CD4-positive, alpha-beta T cell treated with Interleukin-4 for 4 hours (primary cell): ENCODE measurements around the gene ATL2.
A peak's percentile ranks its signal among the peaks of the same experiment; 100 is the strongest.
"Not testable (repeated sequence)": the region's sequence is repeated elsewhere in the genome, so short reads cannot be mapped to it uniquely, and the experiment has no call there.

ENCODE experiments used
- DNase-seq: peaks from one replicate; pipeline ENCODE4 v3.0.0-alpha.2; 2020

Gene ATL2

GRCh38 chr2:38322224-38322914 is 54.7 kb downstream of the ATL2 start:
- DNase-seq = no peak

- DNase-seq = not testable (repeated sequence)
Measured at GRCh38 chr2:38319240-38319639, 57.8 kb downstream of the ATL2 start.

- no peak for DNase-seq
Measured at GRCh38 chr2:38317725-38318124, 59.3 kb downstream of the ATL2 start.

GRCh38 chr2:38315707-38316333 is 61.3 kb downstream of the ATL2 start:
- DNase-seq = peak; percentile 49

- no peak for DNase-seq
Measured at GRCh38 chr2:38308821-38309220, 68.3 kb downstream of the ATL2 start.

- DNase-seq = no peak
Measured at GRCh38 chr2:38301969-38302702, 74.9 kb downstream of the ATL2 start.

GRCh38 chr2:38301340-38301968 is 75.6 kb downstream of the ATL2 start:
- no peak for DNase-seq

GRCh38 chr2:38298539-38298938 is 78.5 kb downstream of the ATL2 start:
- no peak for DNase-seq

- no peak for DNase-seq
Measured at GRCh38 chr2:38296197-38296780, 80.8 kb downstream of the ATL2 start.

- DNase-seq = no peak
Measured at GRCh38 chr2:38294597-38294996, 82.5 kb downstream of the ATL2 start.

- DNase-seq = no peak
Measured at GRCh38 chr2:38293152-38293865, 83.8 kb downstream of the ATL2 start.

GRCh38 chr2:38290332-38290731 is 86.7 kb downstream of the ATL2 start:
- no peak for DNase-seq

GRCh38 chr2:38284971-38285370 is 92.1 kb downstream of the ATL2 start:
- no peak for DNase-seq

GRCh38 chr2:38281095-38281742 is 95.9 kb downstream of the ATL2 start:
- DNase-seq = no peak

GRCh38 chr2:38279201-38279600 is 97.9 kb downstream of the ATL2 start:
- DNase-seq = no peak

GRCh38 chr2:38278117-38278438 is 99.0 kb downstream of the ATL2 start:
- not testable (repeated sequence) for DNase-seq

- no peak for DNase-seq
Measured at GRCh38 chr2:38277245-38278116, 99.6 kb downstream of the ATL2 start.

GRCh38 chr2:38274286-38275276 is 102.5 kb downstream of the ATL2 start:
- DNase-seq = peak; percentile 39

GRCh38 chr2:38271697-38272096 is 105.4 kb downstream of the ATL2 start:
- no peak for DNase-seq

- no peak for DNase-seq
Measured at GRCh38 chr2:38269421-38269820, 107.7 kb downstream of the ATL2 start.
